GM12801 (cell line): Measurements from ENCODE around the gene TAP1.

ENCODE experiments used
- TF ChIP-seq, protein P1 (sequence below): IDR thresholded peaks from one replicate; pipeline ENCODE4 v1.5.1; 2011; ENCODE audit warnings: control low read depth; ENCODE audit not compliant: insufficient read length; ENCODE audit errors: extremely low read depth

Gene TAP1

GRCh38 chr6:32853541-32854375 lies at the start of gene TAP1, which contains the start of gene PSMB9:
Gene TAP1 (minus strand): TSS chr6:32853704. CDS start chr6:32853636, 68 bp downstream.
Gene PSMB9 (plus strand): TSS chr6:32854192. CDS start chr6:32854230, 38 bp downstream.
- TF ChIP-seq, protein P1, sequence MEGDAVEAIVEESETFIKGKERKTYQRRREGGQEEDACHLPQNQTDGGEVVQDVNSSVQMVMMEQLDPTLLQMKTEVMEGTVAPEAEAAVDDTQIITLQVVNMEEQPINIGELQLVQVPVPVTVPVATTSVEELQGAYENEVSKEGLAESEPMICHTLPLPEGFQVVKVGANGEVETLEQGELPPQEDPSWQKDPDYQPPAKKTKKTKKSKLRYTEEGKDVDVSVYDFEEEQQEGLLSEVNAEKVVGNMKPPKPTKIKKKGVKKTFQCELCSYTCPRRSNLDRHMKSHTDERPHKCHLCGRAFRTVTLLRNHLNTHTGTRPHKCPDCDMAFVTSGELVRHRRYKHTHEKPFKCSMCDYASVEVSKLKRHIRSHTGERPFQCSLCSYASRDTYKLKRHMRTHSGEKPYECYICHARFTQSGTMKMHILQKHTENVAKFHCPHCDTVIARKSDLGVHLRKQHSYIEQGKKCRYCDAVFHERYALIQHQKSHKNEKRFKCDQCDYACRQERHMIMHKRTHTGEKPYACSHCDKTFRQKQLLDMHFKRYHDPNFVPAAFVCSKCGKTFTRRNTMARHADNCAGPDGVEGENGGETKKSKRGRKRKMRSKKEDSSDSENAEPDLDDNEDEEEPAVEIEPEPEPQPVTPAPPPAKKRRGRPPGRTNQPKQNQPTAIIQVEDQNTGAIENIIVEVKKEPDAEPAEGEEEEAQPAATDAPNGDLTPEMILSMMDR, result no peak

GRCh38 chr6:32895006-32895345 lies 41.5 kb upstream of the TAP1 start:
- TF ChIP-seq, protein P1, result no peak

GRCh38 chr6:32894085-32895005 lies 40.8 kb upstream of the TAP1 start:
- TF ChIP-seq, protein P1, result no peak

GRCh38 chr6:32890831-32891230 lies 37.3 kb upstream of the TAP1 start:
- TF ChIP-seq, protein P1, result no peak

DNA sequence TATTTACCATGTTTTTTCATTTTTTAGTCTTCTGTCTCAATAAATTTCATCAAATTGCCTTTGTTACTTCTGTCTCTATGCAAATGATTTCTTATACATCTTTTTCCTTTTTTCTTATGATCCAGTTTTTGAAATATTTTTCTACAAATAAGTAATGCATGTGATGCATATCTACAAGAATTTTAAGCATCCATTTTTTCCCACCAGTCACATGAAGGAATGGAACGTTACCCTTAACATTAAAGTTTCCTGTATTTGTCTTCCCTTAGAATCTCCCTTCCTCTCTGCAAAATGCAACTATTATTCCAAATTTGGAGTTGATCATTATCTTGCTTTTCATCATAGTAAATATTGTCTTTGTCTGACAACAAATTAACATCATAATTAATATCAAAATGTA lies 36.0 kb upstream of the TAP1 start:
- TF ChIP-seq, protein P1, result no peak

- TF ChIP-seq, protein P1, result no peak
Observed at GRCh38 chr6:32888576-32888975, 35.1 kb upstream of the TAP1 start.

DNA sequence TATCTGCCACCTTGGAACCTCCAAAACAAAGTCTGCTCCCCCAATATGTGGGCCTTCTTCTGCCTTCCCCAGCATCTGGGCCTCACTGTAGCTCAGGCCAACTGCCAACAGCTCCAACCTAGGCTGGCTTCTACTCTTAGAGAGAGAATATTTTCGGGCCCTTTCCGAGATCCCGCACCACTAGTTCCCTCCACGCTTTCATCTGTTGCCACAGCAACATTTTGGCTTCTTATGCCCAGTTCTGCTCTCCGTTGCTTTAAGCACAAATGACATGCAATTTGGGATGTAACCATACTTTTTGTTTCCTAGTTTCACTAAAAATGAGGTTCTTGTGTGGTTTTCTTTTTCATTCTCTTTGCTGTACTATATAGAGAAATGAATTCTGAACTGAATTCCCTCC lies 34.1 kb upstream of the TAP1 start:
- TF ChIP-seq, protein P1, result no peak
